GM21381 (cell line): Measurements from ENCODE around the gene RRBP1.
A peak's percentile ranks its signal among the peaks of the same experiment; 100 is the strongest.
"Not testable (repeated sequence)": the region's sequence is repeated elsewhere in the genome, so short reads cannot be mapped to it uniquely, and the experiment has no call there.

Source experiments
- ATAC-seq: cut with Tn5 transposase; IDR thresholded peaks from one replicate; pipeline ENCODE4 v1.9.1; 2021; ENCODE audit warnings: mild to moderate bottlenecking, moderate library complexity; ENCODE audit not compliant: unreplicated experiment

The RRBP1 gene

GRCh38 chr20:17666481-17666880 lies 15.6 kb downstream of the RRBP1 start:
- no peak for ATAC-seq

GRCh38 chr20:17665756-17666155 lies 16.3 kb downstream of the RRBP1 start:
- ATAC-seq, result no peak

GRCh38 chr20:17664025-17664633 lies 17.9 kb downstream of the RRBP1 start:
- ATAC-seq, result peak; percentile 51

- no peak for ATAC-seq
These were observed 18.6 kb downstream of the RRBP1 start for GRCh38 chr20:17663486-17663885.

- no peak for ATAC-seq
These were observed 19.0 kb downstream of the RRBP1 start for GRCh38 chr20:17663040-17663399.

- ATAC-seq, result no peak
These were observed 19.6 kb downstream of the RRBP1 start for GRCh38 chr20:17662333-17663039.

- no peak for ATAC-seq
These were observed 20.8 kb downstream of the RRBP1 start for GRCh38 chr20:17661121-17661744.

- no peak for ATAC-seq
These were observed 21.4 kb downstream of the RRBP1 start for GRCh38 chr20:17660667-17661066.

- no peak for ATAC-seq
These were observed 22.2 kb downstream of the RRBP1 start for GRCh38 chr20:17659801-17660200.

GRCh38 chr20:17659344-17659743 lies 22.7 kb downstream of the RRBP1 start:
- ATAC-seq, result not testable (repeated sequence)

- no peak for ATAC-seq
These were observed 23.4 kb downstream of the RRBP1 start for GRCh38 chr20:17658648-17658993.

GRCh38 chr20:17657898-17658647 lies 24.0 kb downstream of the RRBP1 start:
- no peak for ATAC-seq

- no peak for ATAC-seq
These were observed 24.8 kb downstream of the RRBP1 start for GRCh38 chr20:17657079-17657825.

- no peak for ATAC-seq
These were observed 26.1 kb downstream of the RRBP1 start for GRCh38 chr20:17655865-17656479.

GRCh38 chr20:17655286-17655651 lies 26.8 kb downstream of the RRBP1 start:
- no peak for ATAC-seq

GRCh38 chr20:17654649-17655285 lies 27.3 kb downstream of the RRBP1 start:
- no peak for ATAC-seq

- no peak for ATAC-seq
These were observed 28.0 kb downstream of the RRBP1 start for GRCh38 chr20:17653835-17654648.

GRCh38 chr20:17652411-17652810 lies 29.6 kb downstream of the RRBP1 start:
- no peak for ATAC-seq

- no peak for ATAC-seq
These were observed 30.2 kb downstream of the RRBP1 start for GRCh38 chr20:17651760-17652388.
